ENCODE data around the gene RAB32.

Gene RAB32

DNA sequence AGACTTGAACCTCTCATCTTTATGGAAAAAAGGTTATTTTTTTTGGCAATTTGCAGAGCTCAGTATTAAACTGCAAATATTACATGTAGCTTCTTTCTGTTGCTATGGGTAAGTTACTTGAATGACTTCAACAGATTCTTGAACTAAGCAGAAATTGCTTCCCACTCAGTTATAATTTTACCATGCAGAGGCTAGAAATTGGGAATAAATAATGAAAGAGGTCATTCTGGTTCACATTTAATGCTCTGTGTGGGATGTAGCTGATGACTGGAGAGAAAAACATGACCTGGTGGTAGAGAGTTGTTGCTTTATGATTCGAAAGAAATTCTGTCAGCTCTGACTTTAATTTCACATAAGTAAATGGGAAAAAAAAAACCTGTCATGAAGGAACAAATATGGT is 38.3 kb downstream of the RAB32 start:
- no peak for DNase-seq (ENCODE audit: extremely low read depth in 1 of 2, low read depth in 1 of 2)

DNA sequence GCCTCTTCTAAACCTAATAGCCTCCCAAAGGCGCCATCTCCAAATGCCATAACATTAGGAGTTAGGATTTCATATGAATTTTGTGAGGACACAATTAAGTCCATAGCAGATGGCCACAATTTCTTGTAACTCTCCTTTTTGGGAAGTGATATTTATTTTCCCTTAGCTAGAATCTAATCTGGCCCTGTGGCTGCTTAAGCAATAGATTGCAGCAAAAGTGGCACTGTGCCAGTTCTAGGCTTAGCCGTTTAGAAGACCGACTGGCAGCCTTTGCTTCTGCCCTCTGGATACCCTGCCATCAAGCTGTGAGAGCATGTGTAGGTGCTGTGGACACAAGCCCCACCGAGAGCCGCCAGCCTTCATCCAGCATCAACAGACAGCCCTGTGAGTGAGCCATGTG is 39.2 kb downstream of the RAB32 start:
- DNase-seq (ENCODE audit: extremely low read depth in 1 of 2, low read depth in 1 of 2): no peak

DNA sequence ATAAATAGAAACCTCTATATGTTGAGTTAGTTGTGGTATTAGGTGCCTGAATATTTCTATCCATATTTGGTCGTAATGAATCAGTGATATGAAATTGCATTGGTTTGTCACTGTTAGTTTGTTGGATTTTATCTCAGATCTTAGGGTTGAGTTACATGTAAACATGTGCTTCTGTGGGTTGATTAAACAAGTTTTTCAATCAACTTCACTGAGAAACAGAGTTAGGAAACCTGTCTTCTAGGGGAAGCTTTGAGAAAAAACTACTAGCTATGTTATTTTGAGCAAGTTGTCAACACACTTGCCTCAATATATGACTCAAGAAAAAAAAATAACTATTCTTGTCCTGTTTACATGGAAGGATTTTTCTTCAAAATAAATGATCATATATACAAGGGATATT is 40.3 kb downstream of the RAB32 start:
- no peak for DNase-seq (ENCODE audit: extremely low read depth in 1 of 2, low read depth in 1 of 2)

DNA sequence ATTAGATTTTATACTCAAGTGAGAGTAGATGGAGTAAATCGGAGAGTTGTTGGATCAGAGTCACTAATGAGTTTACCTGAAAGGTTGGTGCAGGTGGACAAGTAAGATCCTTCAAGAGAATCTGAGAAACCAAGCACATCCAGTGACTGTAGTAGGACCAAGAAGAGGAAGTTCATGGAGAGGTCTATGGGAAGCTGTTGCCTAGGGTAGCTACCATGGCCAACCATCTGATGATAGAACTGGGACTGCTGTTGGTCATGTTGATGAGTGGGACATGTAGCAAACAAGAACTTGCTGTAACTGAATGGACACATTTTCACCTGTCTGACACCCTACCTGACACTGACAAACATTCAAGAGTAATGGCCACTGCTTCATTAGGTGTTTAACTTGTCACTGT is 43.8 kb downstream of the RAB32 start:
- DNase-seq (ENCODE audit: extremely low read depth in 1 of 2, low read depth in 1 of 2): no peak

DNA sequence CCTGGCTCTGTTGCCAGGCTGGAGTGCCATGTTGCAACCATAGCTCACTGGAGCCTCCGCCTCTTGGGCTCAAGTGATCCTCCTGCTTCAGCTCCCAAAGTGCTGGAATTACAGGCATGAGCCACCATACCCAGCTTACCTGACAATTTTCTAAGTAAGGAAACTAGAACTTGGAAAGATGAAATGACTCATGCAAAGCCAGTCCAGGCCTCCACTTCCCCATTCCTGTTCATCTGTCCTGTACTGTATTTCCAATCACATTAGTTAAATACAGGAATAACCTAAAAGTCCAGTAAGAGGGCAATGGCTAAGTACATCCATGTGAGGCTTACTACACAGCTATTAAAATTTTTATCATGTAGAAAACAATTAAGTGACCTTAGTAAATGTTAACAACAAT is 46.9 kb downstream of the RAB32 start:
- DNase-seq (ENCODE audit: extremely low read depth in 1 of 2, low read depth in 1 of 2): no peak

DNA sequence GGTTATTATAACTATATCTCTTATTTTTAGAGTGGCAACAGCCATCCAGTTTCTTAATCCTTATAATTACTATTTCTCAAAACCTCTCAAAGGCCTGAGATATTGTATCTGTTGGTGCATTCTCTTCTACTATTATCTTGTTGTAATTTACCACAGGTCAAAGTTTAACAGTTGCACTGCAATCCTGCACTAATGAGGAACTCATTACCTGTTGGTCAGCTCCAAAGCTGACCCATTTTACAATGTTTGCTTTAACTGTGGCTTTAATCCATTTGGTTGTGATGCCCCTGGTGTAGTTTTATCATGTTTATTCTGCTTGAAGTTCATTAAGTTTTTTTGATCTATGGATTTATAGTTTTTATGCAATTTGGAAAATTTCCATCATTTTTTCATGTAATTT is 48.8 kb downstream of the RAB32 start:
- no peak for DNase-seq (ENCODE audit: extremely low read depth in 1 of 2, low read depth in 1 of 2)

DNA sequence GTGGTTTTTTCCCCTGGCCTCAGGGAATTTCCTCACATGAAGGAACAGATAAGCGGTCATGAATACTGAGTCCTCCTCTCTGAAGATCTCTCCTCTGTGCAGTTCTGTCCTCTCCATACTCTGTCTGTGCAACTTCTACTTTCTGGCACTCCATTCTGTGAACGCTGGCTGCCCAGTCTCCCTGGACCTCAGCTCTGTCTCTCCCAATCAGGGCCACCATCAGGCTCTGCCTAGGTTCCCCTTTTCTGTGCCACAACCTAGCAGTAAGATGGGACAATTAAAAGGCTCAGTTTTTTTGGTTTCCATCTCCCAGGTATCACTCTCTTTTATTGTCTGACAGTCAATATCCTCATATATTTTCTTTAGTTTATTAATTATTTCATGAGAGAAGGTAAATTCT is 50.4 kb downstream of the RAB32 start:
- DNase-seq (ENCODE audit: extremely low read depth in 1 of 2, low read depth in 1 of 2): no peak

DNA sequence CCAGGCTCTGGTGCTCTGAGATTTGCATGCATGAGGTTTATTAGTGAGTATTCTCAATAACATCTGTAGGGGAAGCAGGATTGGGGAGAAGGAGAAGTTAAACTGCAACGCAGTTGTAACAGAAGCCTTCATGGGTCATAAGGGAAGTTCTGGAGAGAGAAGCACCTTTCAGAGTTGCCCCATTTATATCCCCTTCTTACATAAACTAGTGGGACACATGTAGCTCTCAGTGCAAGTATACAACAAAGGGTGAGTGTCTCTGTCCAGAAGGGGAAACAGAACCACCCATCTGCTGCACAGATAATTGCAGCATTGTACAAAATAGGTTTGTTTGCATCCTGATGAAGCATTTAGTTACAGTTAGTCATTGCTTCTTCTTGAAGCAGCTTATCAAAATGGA is 50.9 kb downstream of the RAB32 start:
- DNase-seq (ENCODE audit: extremely low read depth in 1 of 2, low read depth in 1 of 2): no peak

DNA sequence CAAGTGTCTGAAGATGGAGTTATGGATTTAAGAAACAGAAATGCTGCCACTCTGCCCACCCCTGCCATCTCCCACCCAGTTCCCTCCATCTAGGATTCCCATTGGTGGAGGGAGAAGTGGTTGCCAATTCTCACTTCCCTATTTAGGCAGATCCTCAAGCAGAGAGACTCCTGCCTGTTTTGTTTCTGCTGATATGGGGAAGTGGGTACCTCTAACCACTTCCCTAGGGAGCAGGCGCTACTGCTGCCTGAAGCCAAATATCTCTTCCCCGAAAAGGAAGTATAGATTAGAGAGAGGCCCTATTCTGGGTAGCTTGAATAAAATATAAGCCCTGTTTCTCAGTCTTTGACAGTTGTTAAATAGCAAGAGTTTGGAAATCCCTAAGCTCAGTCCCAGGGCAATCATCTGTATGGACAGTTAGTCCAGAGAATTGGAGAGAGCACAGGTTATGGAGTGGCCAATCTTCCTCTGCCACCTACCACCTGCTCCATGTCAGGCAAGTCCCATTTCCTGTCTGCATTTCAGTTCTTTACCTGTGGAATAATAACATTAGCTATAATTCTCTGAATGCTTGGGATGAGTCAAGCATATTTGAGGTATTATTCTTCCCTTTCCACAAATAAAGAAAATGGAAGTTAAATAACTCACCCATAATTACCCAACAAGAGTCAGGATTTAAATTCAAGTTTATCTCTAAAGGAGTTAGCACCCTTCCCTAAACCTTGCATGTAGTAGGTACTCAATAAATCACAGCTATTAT is 52.5 kb downstream of the RAB32 start:
- DNase-seq (ENCODE audit: extremely low read depth in 1 of 2, low read depth in 1 of 2): no peak

DNA sequence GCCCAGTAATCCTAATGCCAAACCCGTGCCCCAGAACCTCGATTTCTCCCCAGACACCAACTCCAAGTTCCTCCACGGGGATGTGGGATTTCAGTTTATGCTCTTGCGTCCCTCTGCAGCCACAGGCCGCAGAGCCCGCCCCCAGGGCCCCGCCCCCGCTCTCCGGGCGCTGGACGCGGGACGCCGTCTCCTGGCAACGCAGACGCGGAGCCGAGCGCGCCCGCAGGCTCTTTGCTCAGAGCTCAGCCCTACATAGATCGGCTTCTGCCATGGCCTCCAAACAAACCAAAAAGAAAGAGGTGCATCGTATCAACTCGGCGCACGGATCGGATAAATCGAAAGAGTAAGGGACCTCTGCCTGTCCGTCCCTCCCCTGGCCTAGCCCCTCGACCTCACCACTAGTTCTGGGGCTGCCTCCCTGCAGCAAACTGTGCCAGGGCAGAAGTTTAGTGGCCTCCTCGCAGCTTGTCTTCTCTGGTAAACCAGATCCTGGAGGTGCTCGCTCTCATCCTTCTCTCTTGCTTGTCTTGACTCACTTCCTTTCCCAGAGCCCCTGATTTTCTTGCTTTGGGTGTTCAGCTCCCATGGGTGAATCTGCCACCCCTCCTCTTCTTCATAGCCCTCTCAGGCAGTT is 55.3 kb downstream of the RAB32 start, which contains the start of gene ADGB:
Gene ADGB (plus strand): TSS at position 201 of the 634 bp plus-strand sequence. CDS start 69 bp downstream, at position 270.
- no peak for DNase-seq (ENCODE audit: extremely low read depth in 1 of 2, low read depth in 1 of 2)

DNA sequence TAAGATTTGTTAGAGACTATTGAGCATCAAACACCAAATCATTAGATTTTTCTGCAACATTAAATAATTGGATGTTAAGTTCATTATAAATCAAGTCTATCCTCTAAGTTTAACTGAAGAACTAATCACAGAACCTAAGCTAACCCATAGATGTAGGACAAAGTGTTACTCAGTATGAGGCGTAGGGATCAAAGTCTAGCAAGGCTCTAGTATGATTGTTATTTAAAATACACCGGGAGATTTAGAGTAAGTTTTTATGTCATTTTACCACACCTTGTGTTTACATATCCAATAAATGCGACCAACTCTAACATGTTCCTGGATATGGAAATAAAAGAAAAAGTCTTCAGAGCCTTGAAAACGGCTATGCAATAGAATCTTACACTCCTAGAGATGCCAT is 57.7 kb downstream of the RAB32 start:
- no peak for DNase-seq (ENCODE audit: extremely low read depth in 1 of 2, low read depth in 1 of 2)

DNA sequence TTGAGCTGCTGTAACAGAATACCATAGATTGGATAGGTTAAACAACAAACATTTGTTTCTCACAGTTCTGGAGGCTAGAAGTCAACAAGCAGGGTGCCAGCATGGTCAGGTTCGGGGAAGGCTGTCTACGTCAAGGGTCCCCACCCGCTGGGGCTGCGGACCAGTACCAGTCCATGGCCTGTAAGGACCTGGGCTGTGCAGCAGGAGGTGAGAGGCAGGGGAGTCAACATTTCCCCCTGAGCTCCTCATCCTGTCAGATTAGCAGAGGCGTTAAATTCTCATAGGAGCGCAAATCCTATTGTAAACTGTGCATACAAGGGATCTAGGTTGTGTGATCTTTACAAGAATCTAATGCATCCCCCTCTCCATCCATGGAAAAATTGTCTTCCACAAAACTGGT is 58.9 kb downstream of the RAB32 start:
- no peak for DNase-seq (ENCODE audit: extremely low read depth in 1 of 2, low read depth in 1 of 2)
